GM19240 (cell line): ENCODE measurements around the gene LRRN4.
"Not testable (repeated sequence)": the region's sequence is repeated elsewhere in the genome, so short reads cannot be mapped to it uniquely, and the experiment has no call there.

ENCODE experiments used
- DNase-seq: peaks from one replicate; pipeline ENCODE4 v3.0.0; 2011; ENCODE audit warnings: low spot score; ENCODE audit not compliant: insufficient read length

The LRRN4 gene

DNA sequence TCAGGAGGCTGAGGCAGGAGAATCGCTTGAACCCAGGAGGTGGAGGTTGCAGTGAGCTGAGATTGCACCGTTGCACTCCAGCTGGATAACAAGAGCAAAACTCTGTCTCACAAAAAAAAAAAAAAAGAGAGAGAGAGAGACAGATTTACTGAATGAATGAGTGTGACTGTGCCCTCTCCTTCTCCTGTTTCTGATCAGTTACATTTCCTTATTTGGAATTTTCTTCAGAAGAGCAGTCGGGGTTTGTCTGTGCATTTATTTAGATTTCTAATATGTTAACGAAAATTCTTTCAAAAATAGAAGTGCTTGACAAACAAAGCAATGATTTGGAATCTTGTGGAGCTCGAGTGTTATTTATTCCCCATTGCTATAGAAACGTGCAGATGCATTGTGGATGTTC is 6.4 kb upstream of the LRRN4 start:
- DNase-seq: no peak

DNA sequence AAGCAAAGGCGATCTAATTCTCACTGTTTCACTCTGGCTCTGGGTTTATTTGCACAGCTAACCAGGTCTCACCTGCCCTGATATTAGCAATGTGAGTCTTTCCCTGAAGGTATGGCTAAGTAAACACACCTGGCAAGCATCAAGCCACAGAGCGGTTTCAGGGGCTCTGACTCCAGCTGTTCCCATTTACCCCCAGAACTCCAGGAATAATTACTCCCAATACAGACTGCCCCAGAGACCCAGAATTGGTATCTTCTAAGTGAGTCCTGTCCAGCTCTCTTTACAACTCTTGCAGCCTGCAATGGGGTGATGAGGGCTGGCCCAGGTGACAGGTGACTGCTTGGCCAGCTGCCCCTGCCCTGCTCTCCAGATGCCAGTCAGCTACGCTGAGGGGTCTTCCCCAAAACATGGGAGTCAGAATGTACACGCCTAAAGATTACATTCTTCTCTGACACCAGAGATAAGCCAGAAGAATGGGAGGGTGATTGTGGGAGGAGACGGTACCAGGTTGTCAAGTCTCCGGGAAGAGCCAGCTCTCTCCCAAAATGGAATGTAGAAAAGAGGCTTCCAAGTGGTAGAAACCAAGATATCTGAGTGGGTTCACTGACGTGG is 4.9 kb upstream of the LRRN4 start:
- no peak for DNase-seq

DNA sequence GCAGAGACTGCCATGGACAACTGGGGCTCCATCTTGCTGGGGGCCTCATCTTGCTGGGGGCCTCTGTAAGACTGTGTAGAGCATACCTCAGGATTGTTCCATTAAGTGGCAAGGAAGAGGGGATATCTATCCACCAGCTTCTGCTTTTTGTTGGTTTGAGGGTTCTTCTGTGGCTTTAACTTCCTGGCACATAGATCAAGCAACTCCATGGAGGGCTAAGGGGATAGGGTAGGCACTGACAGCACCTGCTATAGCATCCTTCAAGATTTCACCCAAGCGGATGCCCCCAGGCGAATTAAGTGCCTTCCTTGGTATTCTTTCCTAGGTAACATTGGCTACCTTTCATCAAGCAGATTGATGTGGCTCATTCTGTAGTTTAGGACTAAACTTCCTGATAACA is 3.8 kb upstream of the LRRN4 start:
- DNase-seq: no peak

DNA sequence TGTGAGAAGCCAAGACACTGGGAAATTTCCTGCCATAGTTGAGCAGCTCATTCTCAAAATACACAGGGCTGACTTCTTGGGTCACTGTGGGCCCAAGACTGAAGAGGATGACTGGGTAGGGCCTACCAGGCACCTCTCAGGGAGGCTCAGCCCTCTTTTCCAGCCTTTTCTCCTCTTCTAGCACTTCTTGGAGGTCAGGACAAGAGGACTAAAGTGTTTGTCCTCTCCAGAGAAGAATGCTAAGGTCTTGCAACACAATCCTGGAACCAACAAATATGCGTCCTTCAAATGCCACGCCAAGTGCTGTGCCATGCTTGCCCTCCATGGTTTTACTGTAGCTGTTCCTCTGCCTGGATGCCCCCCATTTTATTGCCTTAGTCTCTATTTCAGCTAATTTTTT is 3.3 kb upstream of the LRRN4 start:
- DNase-seq: no peak

DNA sequence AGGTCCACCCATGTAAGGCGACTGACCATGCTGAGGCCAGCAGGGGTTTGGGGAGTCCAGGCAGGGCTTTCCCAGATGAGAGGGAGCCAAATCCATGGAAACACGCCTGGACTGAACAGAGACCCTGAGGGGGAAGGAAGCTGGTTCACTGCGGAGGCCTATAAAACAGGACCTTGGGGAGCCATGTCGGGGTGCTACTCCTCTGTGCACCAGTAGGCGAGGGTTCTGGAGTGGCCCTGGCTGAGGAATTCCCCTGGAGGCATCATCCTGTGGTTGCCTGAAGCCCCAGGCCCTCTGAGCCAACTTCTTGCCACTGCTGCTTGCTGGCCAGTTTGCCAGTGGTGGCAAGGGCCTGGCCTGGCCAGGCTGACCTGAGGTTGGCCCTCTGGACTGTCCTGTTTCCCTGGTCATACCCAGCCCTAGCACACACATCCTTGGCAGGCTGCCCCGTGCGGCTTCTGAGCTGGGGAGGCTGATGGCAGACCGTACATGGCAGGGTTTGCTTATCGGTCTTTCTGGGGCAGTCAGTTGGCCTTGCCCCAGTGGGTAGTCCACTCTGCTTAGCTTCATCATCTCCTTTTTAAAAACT is 2.2 kb upstream of the LRRN4 start:
- no peak for DNase-seq

DNA sequence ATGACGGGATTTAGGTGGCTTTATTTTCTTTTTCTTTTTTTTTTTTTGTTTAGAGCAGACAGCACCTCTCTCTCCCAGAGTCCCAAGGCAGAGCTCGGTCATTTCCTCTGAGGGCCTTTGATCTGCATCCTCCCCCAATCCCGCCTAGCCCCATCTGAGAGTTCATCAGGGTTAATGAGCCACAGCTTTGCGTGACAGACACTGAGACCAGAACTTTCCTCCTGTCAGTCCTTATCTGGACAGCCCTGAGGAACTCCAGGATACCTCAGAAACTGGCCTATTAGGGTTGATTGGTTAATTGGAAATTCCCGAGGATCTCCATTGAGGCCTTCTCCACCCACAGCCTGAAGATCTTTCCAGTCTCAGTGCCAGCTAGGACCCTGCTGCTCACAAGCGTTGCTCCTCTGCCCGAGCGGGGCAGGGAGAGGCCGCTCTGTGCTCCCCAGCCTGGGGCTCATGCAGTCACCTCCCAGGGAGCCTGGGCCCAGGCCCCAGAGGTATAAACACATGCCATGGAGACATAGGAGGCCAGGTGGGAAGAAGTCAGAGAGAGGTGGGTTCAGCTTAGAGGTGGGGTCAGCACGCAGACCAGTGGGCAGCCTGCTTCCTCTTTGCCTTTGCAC is 1.4 kb upstream of the LRRN4 start:
- no peak for DNase-seq

DNA sequence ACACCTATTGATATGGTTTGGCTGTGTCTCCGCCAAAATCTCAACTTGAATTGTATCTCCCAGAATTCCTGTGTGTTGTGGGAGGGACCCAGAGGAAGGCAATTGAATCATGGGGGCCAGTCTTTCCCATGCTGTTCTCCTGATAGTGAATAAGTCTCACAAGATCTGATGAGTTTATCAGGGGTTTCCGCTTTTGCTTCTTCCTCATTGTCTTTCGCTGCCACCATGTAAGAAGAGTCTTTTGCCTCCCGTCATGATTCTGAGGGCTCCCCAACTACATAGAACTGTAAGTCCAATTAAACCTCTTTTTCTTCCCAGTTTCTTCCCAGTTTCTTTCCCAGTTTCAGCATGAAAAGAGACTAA is 810 bp upstream of the LRRN4 start:
- not testable (repeated sequence) for DNase-seq

DNA sequence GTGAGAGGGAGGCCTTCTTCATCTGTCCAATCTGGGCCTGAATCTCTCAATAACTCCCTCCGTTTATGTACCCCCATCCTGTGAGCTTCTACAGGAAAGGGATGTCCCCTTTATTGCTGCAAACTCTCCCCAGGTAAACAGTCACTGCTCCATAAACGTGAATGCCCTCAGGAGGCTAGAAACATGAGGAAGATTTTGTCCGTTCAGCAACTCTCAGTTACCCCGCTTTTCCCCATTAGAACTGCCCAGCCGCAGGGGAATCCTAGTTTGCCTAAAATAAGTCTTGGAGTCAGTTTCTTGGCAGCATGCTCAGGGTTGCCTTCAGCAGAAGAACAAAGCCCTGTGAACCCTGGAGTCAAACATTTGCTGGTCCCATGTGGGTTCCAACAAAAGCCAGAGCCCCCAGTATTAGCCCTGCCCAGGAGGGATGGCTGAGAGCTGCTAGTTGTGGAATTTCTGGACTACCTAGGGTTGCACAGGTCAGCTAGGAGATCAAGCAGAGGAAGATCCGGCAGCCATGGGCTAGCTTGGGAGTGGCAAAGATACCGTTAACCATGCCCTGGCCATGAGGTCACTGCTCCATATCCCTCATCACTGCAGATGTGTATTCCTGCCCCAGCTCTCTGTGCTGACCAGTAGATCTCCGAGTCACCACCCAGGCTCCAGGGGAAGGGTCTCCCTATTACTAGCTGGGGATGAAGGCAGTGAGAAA is 640 bp downstream of the LRRN4 start:
- DNase-seq: no peak

DNA sequence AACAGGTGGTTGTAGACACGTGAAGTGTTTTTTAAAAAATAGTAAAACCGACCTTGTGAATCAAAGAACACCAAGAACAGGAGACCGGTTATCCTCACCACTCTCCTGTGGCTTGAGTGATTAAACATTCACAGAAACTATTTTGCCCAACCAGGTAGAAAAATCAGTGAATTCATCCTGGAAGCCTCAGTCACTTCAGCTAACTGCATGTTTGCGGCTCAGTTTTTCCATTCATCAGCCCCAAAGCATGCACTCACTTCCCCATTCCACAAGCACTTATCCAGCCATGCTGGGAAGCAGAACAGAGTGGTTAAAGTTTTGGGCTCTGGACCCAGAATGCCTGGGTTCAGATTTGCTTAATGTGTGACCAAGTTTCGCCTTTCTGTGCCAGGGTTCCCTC is 2.4 kb downstream of the LRRN4 start:
- DNase-seq: no peak

DNA sequence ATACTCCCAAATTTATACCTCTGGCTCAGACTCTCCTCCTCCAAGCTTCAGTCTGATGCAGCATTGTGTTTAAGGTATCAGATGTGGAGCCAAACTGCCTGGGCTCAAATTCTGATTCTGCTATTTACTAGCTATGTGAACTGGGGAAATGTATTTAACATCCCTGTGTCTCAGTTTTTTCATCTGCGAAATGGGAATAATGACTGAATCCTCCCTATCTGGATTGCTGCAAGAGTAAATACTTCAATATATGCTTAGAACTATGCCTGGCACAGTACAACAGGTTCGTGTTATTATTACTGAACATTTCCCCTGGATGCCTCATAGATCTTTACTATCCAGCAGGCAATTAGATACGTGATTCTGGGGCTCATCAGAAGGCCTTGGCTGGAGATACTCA is 5.5 kb downstream of the LRRN4 start:
- no peak for DNase-seq

DNA sequence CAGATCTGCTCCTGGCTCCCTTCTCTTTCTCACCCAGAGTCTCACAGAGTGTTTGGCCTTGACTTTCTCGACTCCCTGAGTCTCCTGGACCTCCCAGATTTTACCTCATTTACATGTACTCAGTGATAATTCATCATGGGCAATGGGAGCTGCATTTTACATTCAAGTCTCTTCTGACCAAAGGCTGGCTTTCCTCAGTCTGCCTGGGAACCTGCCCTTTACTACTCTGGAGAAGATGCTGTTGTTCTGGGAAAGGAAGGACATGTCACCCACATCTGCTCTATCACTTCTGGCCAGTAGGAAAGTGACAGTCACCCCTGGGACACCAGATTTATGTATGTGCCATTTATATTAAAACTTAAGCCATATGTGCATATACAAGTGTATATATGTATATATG is 7.4 kb downstream of the LRRN4 start:
- no peak for DNase-seq

DNA sequence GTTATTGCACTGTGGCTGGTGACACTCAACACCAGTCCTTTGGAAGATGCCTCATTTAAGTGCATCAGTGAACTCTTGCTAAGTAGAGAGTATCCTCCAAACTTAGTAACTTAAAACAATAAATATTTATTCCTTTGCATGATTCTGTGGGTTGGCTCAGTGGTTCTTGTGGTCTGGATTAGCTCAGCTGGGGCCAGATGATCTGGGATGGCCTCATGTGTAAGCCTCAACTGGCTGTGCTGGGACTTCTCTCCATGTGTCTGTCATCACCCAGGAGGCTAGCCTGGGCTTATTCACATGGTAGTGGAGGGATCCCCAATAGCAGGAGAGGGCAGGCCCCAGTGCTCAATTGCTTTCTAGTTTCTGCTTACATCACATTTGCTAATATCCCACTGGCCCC is 8.3 kb downstream of the LRRN4 start:
- DNase-seq: no peak

DNA sequence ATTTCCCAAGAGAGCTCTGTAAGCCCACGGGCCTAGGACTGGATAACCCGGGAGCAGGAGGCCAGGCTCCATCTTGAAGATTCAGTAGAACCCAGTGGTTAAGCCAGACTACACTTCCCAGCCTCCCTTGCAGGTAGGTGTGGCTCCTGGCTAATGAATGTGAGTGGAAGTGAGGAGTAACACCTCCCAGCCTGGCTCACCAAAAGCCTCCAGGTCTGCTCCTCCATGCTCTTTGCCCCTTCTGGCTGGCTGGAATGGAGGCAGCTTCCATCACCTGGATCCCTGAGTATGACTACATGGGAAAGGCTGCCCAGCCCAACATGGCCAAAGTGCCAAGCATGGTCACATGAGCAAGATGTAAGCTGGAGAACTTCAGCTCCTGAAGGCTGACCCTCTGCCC is 9.7 kb downstream of the LRRN4 start:
- no peak for DNase-seq

DNA sequence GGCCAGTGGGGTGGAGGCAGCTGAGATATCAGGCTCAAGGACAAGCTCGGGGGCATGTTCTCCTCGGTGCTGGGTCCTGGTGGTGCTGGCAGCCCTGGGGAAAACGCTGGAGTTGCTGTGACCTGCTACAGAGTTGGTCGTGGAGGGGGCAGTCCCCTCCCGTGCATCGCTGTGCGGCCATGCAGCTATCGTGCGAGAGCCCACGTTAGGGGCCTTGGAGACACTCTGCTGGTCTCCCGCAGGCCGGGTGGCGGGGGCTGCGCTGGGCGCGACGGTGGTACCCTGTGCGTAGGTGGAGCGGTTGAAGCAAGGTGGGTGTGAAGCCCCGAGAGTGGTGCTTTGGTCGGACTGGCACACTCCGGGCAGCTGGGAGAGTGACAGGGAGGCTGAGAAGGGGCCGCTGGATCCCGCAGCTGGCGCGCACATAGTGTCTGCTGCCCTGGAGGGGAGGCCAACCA is 12.0 kb downstream of the LRRN4 start:
- DNase-seq: no peak

DNA sequence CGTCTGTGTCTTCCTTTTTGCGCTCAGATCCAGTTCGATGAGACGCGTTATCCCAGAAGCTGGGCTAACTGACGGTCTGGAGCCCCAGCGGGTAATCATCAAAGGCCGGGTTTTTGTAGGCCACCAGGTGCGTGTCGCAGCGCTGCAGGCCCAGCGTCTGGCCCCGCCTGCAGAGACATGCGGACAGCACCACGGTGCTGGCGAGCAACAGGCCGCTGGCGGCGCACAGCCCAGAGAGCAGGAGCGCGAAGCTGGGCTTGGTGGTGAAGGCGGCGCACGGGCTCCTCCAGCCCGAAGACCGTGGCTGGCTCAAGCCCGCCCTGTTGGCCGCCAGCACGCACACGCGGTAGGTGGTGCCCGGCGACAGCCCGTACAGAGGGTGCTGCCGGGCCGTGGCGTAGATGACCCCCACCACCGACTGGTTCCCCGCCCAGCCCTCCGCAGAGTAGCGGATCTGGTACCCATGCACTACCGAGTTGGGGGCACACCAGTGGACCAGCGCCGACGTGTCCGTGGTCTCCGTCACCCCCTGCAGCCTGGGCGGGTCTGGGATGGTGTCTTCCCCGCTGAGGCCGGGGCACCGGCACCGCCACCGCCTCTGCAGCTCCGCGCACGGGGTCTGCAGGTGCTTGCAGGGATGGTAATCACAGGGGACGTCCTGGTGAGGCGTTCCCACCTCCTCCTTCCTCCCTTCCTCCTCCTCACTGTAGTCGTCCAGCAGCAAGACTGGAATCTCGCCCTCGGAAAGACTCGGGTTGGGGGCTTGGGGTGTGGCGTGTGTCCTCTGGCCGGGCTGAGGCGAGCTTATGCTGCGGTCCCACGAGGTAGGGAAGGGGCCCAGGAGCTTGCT is 12.7 kb downstream of the LRRN4 start:
- no peak for DNase-seq

DNA sequence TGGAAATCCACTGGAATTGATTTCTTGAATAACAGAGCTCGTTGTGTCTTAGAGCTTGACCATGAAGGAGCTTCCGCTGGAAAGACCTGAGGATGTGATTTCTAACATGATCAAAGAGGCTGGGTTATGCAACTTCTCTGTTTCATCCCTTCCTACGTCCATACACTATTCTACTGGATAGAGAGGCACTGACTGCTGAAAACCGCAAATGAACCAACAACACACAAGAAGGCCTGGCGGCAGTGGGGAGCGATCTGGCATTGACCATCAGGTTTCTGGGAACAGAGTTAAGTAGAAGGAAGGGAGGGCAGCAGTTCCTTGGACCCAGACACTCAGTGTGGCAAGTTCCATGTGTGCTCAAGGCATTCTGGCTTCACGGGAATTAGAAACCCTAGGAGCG is 13.3 kb downstream of the LRRN4 start:
- DNase-seq: no peak

DNA sequence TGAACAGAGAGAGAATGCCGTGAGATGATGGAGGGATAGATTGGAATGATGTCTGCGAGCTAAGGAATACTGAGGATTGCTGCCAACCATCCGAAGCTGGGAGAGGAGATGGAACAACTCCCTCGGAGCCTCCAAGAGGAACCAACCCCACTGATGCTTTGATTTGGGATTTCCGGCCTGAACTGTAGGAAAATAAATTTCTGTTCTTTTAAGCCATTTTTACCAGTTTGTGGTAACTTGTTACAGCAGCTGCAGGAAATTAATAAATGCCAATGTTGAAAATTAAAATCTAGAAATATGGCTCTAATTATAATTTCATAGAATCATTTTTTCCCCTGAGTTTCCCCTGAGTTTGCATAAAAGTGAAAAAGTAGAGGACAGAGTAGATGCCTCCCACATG is 14.1 kb downstream of the LRRN4 start:
- no peak for DNase-seq

DNA sequence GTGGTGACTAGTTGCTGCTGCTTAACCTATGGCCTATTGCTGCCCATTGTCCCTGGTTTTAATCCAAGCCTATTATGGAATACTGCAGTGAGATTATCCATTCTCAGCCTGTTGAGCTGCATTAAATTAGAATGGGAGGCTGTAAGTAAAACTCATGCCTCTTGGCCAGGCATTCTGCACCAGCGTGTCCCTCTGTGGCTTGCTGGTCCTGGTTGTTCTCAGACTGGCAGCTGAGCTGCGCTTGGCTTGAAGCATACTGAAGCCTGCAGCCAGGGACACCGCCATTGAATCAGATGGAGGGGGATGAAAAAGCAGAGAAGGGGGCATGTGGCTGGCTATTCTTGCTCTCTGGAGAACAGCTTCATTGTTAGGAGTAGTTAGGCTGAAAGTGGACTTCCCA is 15.6 kb downstream of the LRRN4 start:
- DNase-seq: no peak

DNA sequence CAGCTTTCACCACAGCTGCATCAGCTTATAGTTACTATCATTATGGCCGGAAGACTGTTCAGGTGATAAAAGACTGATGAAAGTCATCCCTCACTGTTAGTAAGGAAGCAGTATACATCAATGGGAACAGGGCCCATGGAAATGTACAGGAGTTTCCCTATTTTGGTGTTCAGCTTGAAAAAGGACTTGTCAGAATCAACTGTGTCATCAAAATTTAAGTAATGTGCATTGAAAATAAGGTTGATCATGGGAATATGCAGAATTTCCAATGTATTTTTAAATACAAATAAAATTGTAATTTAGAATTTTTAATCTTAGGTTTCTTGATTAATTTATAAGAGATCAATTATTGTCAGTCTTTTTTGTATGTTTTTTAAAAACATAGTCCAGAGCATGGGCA is 16.8 kb downstream of the LRRN4 start:
- DNase-seq: no peak

DNA sequence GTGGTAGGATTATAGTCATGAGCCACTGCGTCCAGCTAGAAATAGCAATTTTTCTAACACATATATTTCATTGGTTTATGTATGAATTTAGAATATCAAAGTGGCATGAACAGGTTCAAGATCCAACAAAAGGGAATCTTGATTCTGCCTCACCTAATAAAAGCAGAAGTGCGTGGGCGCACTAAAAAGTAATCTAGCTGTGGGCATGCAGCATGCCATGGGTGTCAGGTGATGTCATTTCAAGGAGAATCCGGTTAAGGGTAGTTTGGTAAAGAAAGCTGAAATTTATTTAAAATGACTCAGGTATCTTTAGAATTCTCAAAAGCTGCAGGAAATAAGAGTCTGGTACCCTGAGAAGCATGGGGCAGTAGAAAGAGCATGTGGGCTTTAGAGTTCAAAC is 17.6 kb downstream of the LRRN4 start:
- DNase-seq: no peak

DNA sequence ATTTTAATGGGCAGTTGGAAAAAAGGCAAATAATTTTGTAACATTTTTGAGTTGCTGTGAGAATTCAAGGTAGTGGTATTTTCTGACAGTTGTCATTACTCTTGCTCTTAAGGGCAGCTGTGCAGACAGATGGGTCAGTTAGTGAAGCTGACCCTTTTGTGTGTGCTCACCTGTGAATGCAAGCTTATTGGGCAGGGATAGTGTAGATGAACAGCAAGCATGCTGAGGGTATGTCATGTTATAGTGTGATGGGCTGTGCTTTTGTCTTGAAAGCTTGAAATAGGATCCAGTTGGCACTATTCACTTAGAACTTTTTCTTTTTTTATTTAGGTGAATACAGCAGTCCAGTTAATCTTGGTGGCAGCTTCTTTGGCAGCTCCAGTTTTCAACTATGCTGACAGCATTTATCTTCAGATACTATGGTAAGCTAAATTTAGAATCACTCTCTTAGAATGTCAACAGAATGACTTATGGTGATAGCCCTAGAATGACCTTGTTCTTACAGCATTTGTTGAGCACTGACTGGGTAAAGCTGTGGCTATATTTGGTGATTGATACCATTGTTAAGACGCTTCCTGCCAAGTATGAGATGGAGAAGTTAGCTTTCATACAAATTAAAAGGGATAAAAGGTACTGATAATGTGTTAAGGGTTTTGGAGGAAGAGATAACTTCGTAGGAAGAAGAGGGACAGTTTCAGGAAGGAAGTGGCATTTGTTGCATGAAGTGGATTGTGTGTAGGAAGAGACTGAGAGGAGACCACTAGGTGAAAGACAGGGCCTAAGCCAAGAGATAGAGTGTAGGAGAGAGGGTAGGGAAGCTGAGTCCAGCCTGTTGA is 19.5 kb downstream of the LRRN4 start:
- no peak for DNase-seq
